Measurements from ENCODE around the gene MAGIX. TPM values are rescaled to one million over a fixed set of nuclear protein-coding genes. Genes with fewer than 3 reads are reported as not detected.

Gene MAGIX
- total RNA-seq, 1 experiment from 2014 or later: 1.2 TPM

GRCh38 chrX:49214996-49215526 lies 52.5 kb downstream of the MAGIX start:
- H3K4me1 Mint-ChIP-seq: no peaks in the 10 kb centered on the region
- ChIA-PET CTCF (no interaction called here), POLR2A (no interaction called here)
- peaks cover 4% of the 10 kb centered on the region; the same call in 1 of the 2 replicates for H3K9me3 Mint-ChIP-seq
- H3K27ac Mint-ChIP-seq: no peak overlapping the region
- H3K36me3 Mint-ChIP-seq: no peaks in the 10 kb centered on the region
- TF ChIP-seq PRDM15 (CRISPR knock-in tag; IDR thresholded peaks at IDR 0.05) (no peak), EMX1 (CRISPR knock-in tag; IDR thresholded peaks at IDR 0.05) (no peak), CREM (CRISPR knock-in tag; IDR thresholded peaks at IDR 0.05) (no peak), ZNF121 (CRISPR knock-in tag; IDR thresholded peaks at IDR 0.05) (no peak), AR (CRISPR knock-in tag; IDR thresholded peaks at IDR 0.05) (no peak), RELA (CRISPR knock-in tag; IDR thresholded peaks at IDR 0.05; ENCODE audit: borderline replicate concordance) (no peak), GABPB1 (CRISPR knock-in tag; IDR thresholded peaks at IDR 0.05) (no peak), TCF7 (CRISPR knock-in tag; IDR thresholded peaks at IDR 0.05; ENCODE audit: low read depth) (no peak), KAT7 (CRISPR knock-in tag; IDR thresholded peaks at IDR 0.05; ENCODE audit: borderline replicate concordance) (no peak), SMAD3 (CRISPR knock-in tag; IDR thresholded peaks at IDR 0.05; ENCODE audit: borderline replicate concordance) (no peak), ZNF423 (CRISPR knock-in tag; IDR thresholded peaks at IDR 0.05) (no peak), MYBL2 (CRISPR knock-in tag; IDR thresholded peaks at IDR 0.05) (no peak), MLX (CRISPR knock-in tag; IDR thresholded peaks at IDR 0.05) (no peak), IRF2 (CRISPR knock-in tag; IDR thresholded peaks at IDR 0.05; ENCODE audit: borderline replicate concordance, low read depth) (no peak), NFYB (CRISPR knock-in tag; conservative IDR thresholded peaks at IDR 0.05; ENCODE audit: low read depth) (no peak), RORB (CRISPR knock-in tag; IDR thresholded peaks at IDR 0.05) (no peak), AFF4 (CRISPR knock-in tag; IDR thresholded peaks at IDR 0.05; ENCODE audit: borderline replicate concordance) (no peak)
- H3K4me3 Mint-ChIP-seq: no peak overlapping the region
- peaks cover 8% of the 10 kb centered on the region for H3K27me3 Mint-ChIP-seq (ENCODE audit: low read depth)
- DNase-seq (ENCODE audit: low spot score) (no peak), ATAC-seq (no peak)

Other genes with a start within 250 kb of the MAGIX start
- 146 to 184 TPM (median 182 TPM) in 3 replicates for gene PIM2, start 243.7 kb upstream of the MAGIX start, total RNA-seq (2021)
- 50.9 to 52.6 TPM (median 51.1 TPM) in 3 replicates for gene OTUD5, start 205.2 kb upstream of the MAGIX start, total RNA-seq (2021)
- 4.9 to 5.4 TPM (median 5.2 TPM) in 3 replicates for gene KCND1, start 190.9 kb upstream of the MAGIX start, total RNA-seq (2021)
- 60.0 to 70.7 TPM (median 60.9 TPM) in 3 replicates for gene GRIPAP1, start 160.5 kb upstream of the MAGIX start, total RNA-seq (2021)
- gene TFE3, start 119.4 kb upstream of the MAGIX start, total RNA-seq (2021): 46.4 to 51.2 TPM (median 50.0 TPM) in 3 replicates
- gene CCDC120, start 103.8 kb upstream of the MAGIX start, total RNA-seq (2021): 13.0 to 15.2 TPM (median 14.4 TPM) in 3 replicates
- 14.8 to 16.1 TPM (median 15.0 TPM) in 3 replicates for gene PRAF2, start 88.8 kb upstream of the MAGIX start, total RNA-seq (2021)
- gene WDR45, start 82.9 kb upstream of the MAGIX start, total RNA-seq (2021): 20.0 to 23.9 TPM (median 21.4 TPM) in 3 replicates
- gene GPKOW, start 39.0 kb upstream of the MAGIX start, total RNA-seq (2021): 18.5 to 19.9 TPM (median 19.0 TPM) in 3 replicates
- 11.8 to 12.9 TPM (median 12.4 TPM) in 3 replicates for gene PLP2, start 9.1 kb downstream of the MAGIX start, total RNA-seq (2021)
- 12.5 to 14.6 TPM (median 12.8 TPM) in 3 replicates for gene PRICKLE3, start 23.6 kb downstream of the MAGIX start, total RNA-seq (2021)
- gene SYP, start 37.4 kb downstream of the MAGIX start, total RNA-seq (2021): 4.8 to 7.0 TPM (median 5.3 TPM) in 3 replicates
- gene CACNA1F, start 70.6 kb downstream of the MAGIX start, total RNA-seq (2021): 1.6 to 2.7 TPM (median 1.8 TPM) in 3 replicates
- gene CCDC22, start 72.7 kb downstream of the MAGIX start, total RNA-seq (2021): 10.2 to 13.4 TPM (median 13.2 TPM) in 3 replicates
- gene FOXP3, start 102.0 kb downstream of the MAGIX start, total RNA-seq (2021): 0.39 to 0.42 TPM (median 0.39 TPM) in 3 replicates
- gene PPP1R3F, start 107.0 kb downstream of the MAGIX start, total RNA-seq (2021): 7.0 to 14.1 TPM (median 11.3 TPM) in 3 replicates
- gene GAGE10, start 140.9 kb downstream of the MAGIX start, total RNA-seq (2021): not detected in 3 replicates
- not detected in 3 replicates for gene GAGE12J, start 159.3 kb downstream of the MAGIX start, total RNA-seq (2021)
- 0.39 TPM in 1 of 3 replicates, not detected in the others for gene GAGE13, start 168.8 kb downstream of the MAGIX start, total RNA-seq (2021)